Tongue (tissue), 2 donors: ENCODE measurements around the gene CACNA1G. TPM values are rescaled to one million over a fixed set of nuclear protein-coding genes. Genes with fewer than 3 reads are reported as not detected.

ENCODE experiments used
- DNase-seq: peaks from one replicate; pipeline ENCODE4 v3.0.0-alpha.2; 2015
- total RNA-seq: library from RNA; depleted of rRNA; stranded (reverse); fragments of >200 nt; gene quantifications from one replicate; pipeline ENCODE4 v1.2.3, GENCODE V29; 2014

Gene CACNA1G
- total RNA-seq, 1 donor from 2014 or later = 10.4 TPM

GRCh38 chr17:50588391-50589049 is 28.0 kb downstream of the CACNA1G start:
- DNase-seq = peak; percentile 64

- DNase-seq = peak; percentile 58
Measured at GRCh38 chr17:50589095-50589705, 28.7 kb downstream of the CACNA1G start.

GRCh38 chr17:50590946-50591737 is 30.6 kb downstream of the CACNA1G start:
- DNase-seq = no peak

GRCh38 chr17:50593321-50593720 is 32.8 kb downstream of the CACNA1G start:
- DNase-seq = peak; percentile 49

GRCh38 chr17:50594128-50594823 is 33.8 kb downstream of the CACNA1G start:
- DNase-seq = no peak

GRCh38 chr17:50594892-50595291 is 34.4 kb downstream of the CACNA1G start:
- DNase-seq = no peak

- no peak for DNase-seq
Measured at GRCh38 chr17:50596191-50597037, 35.9 kb downstream of the CACNA1G start.

- no peak for DNase-seq
Measured at GRCh38 chr17:50598487-50598886, 38.0 kb downstream of the CACNA1G start.

GRCh38 chr17:50599606-50600005 is 39.1 kb downstream of the CACNA1G start:
- no peak for DNase-seq

GRCh38 chr17:50601823-50602375 is 41.4 kb downstream of the CACNA1G start:
- DNase-seq = no peak

GRCh38 chr17:50602836-50603235 is 42.3 kb downstream of the CACNA1G start:
- no peak for DNase-seq

- no peak for DNase-seq
Measured at GRCh38 chr17:50603340-50603739, 42.8 kb downstream of the CACNA1G start.

GRCh38 chr17:50604513-50604912 is 44.0 kb downstream of the CACNA1G start:
- DNase-seq = peak; percentile 99

GRCh38 chr17:50605429-50605828 is 44.9 kb downstream of the CACNA1G start:
- no peak for DNase-seq

- no peak for DNase-seq
Measured at GRCh38 chr17:50607522-50608175, 47.1 kb downstream of the CACNA1G start.

- DNase-seq = peak; percentile 31
Measured at GRCh38 chr17:50608700-50609379, 48.3 kb downstream of the CACNA1G start.

- DNase-seq = no peak
Measured at GRCh38 chr17:50609380-50610074, 49.0 kb downstream of the CACNA1G start.

- no peak for DNase-seq
Measured at GRCh38 chr17:50611634-50612033, 51.1 kb downstream of the CACNA1G start.

- no peak for DNase-seq
Measured at GRCh38 chr17:50612281-50612680, 51.8 kb downstream of the CACNA1G start.
